DOHH2 (cell line): ENCODE data around the gene CCL16.

ENCODE experiments used
- H3F3A ChIP-seq: fragments of 200-600 bp; sonication (generic), shearing (Covaris generic); 2 replicates; pipeline ENCODE4 v1.6.0; 2016; ENCODE audit warnings: antibody characterized with exemption, mild to moderate bottlenecking; ENCODE audit not compliant: control insufficient read depth, insufficient read depth
- H3K27ac ChIP-seq: fragments of 200-600 bp; sonication (generic); 2 replicates; pipeline ENCODE4 v1.5.1; 2014; ENCODE audit warnings: low read depth, mild to moderate bottlenecking, low read length, moderate library complexity
- H3K27me3 ChIP-seq: fragments of 200-600 bp; sonication (generic); 2 replicates; pipeline ENCODE4 v1.6.1; 2014; ENCODE audit warnings: mild to moderate bottlenecking, low read length, mixed read lengths; ENCODE audit not compliant: control insufficient read depth
- H3K36me3 ChIP-seq: fragments of 200-600 bp; sonication (generic); 2 replicates; pipeline ENCODE4 v1.6.1; 2014; ENCODE audit warnings: mild to moderate bottlenecking, low read length, moderate library complexity, mixed read lengths; ENCODE audit not compliant: control insufficient read depth
- H3K4me1 ChIP-seq: fragments of 200-600 bp; sonication (generic); 2 replicates; pipeline ENCODE4 v1.6.1; 2014; ENCODE audit warnings: mild to moderate bottlenecking, low read length, mixed read lengths; ENCODE audit not compliant: control insufficient read depth
- H3K4me2 ChIP-seq: fragments of 200-600 bp; sonication (generic); 2 replicates; pipeline ENCODE4 v1.6.0; 2014; ENCODE audit warnings: mild to moderate bottlenecking, low read length, moderate library complexity
- H3K4me3 ChIP-seq: fragments of 200-600 bp; sonication (generic); 2 replicates; pipeline ENCODE4 v1.5.1; 2014; ENCODE audit warnings: mild to moderate bottlenecking, low read length, mixed read lengths
- H3K79me2 ChIP-seq: fragments of 200-600 bp; sonication (generic); 2 replicates; pipeline ENCODE4 v1.6.1; 2014; ENCODE audit warnings: mild to moderate bottlenecking, low read length, mixed read lengths; ENCODE audit not compliant: control insufficient read depth
- H3K9me2 ChIP-seq: fragments of 200-600 bp; sonication (generic); replicated peaks from 2 replicates; pipeline ENCODE4 v1.6.1; 2014; ENCODE audit warnings: mild to moderate bottlenecking, low read length, mixed read lengths; ENCODE audit not compliant: control insufficient read depth
- H3K9me3 ChIP-seq: fragments of 200-600 bp; sonication (generic); 2 replicates; pipeline ENCODE4 v1.6.1; 2014; ENCODE audit warnings: antibody characterized with exemption, low read length, mixed read lengths; ENCODE audit not compliant: control insufficient read depth, insufficient read depth
- H4K20me1 ChIP-seq: fragments of 200-600 bp; sonication (generic); 2 replicates; pipeline ENCODE4 v1.6.0; 2014; ENCODE audit warnings: low read depth, mild to moderate bottlenecking, antibody characterized with exemption, low read length, moderate library complexity; ENCODE audit not compliant: control insufficient read depth, insufficient read depth
- EZH2phosphoT487 ChIP-seq: fragments of 200-600 bp; sonication (generic); IDR thresholded peaks from 2 replicates; pipeline ENCODE4 v1.6.1; 2017; ENCODE audit warnings: borderline replicate concordance, mild to moderate bottlenecking, antibody characterized with exemption, low read length, moderate library complexity, mixed read lengths
- TF ChIP-seq, protein P1 (sequence below): fragments of 200-600 bp; sonication (generic); IDR thresholded peaks from one replicate; pipeline ENCODE4 v1.5.1; 2014; ENCODE audit warnings: antibody characterized with exemption, mild to moderate bottlenecking, low read depth, low read length; ENCODE audit not compliant: poor library complexity, severe bottlenecking

CCL16 gene, protein sequence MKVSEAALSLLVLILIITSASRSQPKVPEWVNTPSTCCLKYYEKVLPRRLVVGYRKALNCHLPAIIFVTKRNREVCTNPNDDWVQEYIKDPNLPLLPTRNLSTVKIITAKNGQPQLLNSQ

GRCh38 chr17:35981246-35981645, at the start of gene CCL16:
TSS of gene CCL16 (minus strand) at chr17:35981497. CDS start at chr17:35981420, 77 bp downstream.
- Histone ChIP-seq H3K4me3 (no peak within 1 kb of the TSS), H3K9me2 (no peaks in the 10 kb centered on the region), H3F3A (no peaks in the 10 kb centered on the region), H4K20me1 (no peaks in the 10 kb centered on the region), H3K4me1 (no peaks in the 10 kb centered on the region), H3K4me2 (no peak within 1 kb of the TSS), H3K27ac (no peak within 1 kb of the TSS), H3K27me3 (peaks cover 10% of the 10 kb centered on the region; the same call in 1 of the 2 replicates), H3K36me3 (no peaks in the 10 kb centered on the region), H3K9me3 (no peaks in the 10 kb centered on the region), H3K79me2 (no peaks in the 10 kb centered on the region)
- TF ChIP-seq, protein P1, sequence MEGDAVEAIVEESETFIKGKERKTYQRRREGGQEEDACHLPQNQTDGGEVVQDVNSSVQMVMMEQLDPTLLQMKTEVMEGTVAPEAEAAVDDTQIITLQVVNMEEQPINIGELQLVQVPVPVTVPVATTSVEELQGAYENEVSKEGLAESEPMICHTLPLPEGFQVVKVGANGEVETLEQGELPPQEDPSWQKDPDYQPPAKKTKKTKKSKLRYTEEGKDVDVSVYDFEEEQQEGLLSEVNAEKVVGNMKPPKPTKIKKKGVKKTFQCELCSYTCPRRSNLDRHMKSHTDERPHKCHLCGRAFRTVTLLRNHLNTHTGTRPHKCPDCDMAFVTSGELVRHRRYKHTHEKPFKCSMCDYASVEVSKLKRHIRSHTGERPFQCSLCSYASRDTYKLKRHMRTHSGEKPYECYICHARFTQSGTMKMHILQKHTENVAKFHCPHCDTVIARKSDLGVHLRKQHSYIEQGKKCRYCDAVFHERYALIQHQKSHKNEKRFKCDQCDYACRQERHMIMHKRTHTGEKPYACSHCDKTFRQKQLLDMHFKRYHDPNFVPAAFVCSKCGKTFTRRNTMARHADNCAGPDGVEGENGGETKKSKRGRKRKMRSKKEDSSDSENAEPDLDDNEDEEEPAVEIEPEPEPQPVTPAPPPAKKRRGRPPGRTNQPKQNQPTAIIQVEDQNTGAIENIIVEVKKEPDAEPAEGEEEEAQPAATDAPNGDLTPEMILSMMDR = no peak
- no peak for TF ChIP-seq EZH2phosphoT487

DNA sequence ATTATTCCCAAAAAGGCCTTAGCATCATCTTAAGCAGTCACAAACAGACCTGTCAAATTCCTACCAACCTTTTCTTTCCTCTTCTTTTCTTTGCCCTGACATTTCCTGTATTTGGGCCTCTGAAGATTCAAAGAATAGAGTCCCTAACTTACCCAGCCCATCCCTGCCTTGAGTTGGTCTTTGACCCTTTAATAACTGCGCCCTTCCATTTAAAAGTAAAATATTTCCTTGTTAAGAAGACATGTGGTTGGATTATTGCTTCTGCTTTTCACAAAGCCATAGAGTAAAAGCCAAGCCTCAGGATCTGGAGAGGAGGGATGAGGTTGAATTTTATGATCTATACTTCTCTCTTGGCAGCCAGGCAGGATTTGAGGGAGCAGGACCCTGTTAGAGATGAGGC, 49.7 kb upstream of the CCL16 start:
- Histone ChIP-seq H3K9me3 (no peaks in the 10 kb centered on the region), H3K4me2 (no peak overlapping the region), H3K27ac (no peak overlapping the region), H3K4me1 (peaks cover 5% of the 10 kb centered on the region; the same call in 1 of the 2 replicates), H4K20me1 (no peaks in the 10 kb centered on the region), H3K4me3 (no peak overlapping the region), H3K79me2 (no peaks in the 10 kb centered on the region), H3K9me2 (no peaks in the 10 kb centered on the region), H3F3A (no peaks in the 10 kb centered on the region), H3K36me3 (no peaks in the 10 kb centered on the region), H3K27me3 (peaks cover 37% of the 10 kb centered on the region)
- TF ChIP-seq EZH2phosphoT487 = no peak
- TF ChIP-seq, protein P1 = no peak

DNA sequence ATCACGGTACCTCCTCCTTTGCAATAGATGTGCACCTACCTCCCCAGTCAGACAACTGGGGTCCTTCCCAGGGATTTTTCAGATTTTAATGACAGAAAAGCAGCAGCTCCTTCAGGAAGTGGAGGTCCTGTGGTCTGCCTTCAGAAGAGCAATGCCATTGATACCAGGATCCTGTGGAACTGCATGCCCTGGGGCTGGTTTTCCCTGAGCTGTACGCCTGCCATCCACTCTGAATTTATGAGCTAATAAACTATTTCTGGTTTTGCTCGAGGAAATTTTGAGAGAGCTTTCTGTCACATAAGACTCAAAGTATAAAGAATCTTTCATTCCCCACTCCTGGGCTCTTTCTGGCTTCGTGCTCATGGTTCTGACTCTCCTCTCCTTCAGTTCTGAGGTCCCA, 46.5 kb upstream of the CCL16 start:
- Histone ChIP-seq H3K27me3 (peaks cover 17% of the 10 kb centered on the region), H3K79me2 (no peaks in the 10 kb centered on the region), H4K20me1 (no peaks in the 10 kb centered on the region), H3K27ac (no peak overlapping the region), H3K4me1 (no peaks in the 10 kb centered on the region), H3K4me3 (no peak overlapping the region), H3K9me3 (no peaks in the 10 kb centered on the region), H3F3A (no peaks in the 10 kb centered on the region), H3K36me3 (no peaks in the 10 kb centered on the region), H3K9me2 (no peaks in the 10 kb centered on the region), H3K4me2 (no peak overlapping the region)
- TF ChIP-seq, protein P1 = no peak
- TF ChIP-seq EZH2phosphoT487 = no peak
